Measurements from ENCODE around the gene ZNRD2. TPM values are rescaled to one million over a fixed set of nuclear protein-coding genes. Genes with fewer than 3 reads are reported as not detected.

The ZNRD2 gene
- total RNA-seq, 4 donors from 2014 or later = 41.1 to 56.1 (median 50.1) TPM

DNA sequence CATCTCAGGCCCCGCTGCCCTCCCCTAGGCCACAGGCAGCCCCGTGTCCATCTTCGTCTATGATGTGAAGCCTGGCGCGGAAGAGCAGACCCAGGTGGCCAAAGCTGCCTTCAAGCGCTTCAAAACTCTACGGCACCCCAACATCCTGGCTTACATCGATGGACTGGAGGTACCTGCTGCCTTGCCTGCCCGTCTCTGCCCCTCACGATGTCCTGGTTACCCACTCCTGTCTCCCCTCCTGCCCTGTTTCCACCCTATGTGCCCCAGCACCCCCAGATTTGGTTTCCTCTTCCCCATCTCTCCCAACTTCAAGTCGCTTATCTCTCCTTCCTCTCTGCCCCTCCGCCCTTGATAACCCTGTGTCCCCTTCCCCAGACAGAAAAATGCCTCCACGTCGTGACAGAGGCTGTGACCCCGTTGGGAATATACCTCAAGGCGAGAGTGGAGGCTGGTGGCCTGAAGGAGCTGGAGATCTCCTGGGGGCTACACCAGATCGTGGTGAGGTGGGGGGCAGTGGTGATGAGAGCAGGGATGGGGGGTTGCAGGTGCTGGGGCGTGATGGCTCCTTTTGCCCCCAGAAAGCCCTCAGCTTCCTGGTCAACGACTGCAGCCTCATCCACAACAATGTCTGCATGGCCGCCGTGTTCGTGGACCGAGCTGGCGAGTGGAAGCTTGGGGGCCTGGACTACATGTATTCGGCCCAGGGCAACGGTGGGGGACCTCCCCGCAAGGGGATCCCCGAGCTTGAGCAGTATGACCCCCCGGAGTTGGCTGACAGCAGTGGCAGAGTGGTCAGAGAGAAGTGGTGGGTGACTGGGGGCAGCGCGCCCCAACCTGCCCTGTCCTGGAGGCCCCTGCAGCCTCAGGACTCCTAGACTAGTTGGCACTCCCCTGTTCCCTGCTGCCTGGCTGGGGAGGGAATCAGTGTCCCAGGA lies 44.5 kb upstream of the ZNRD2 start:
- TF ChIP-seq, protein P1, sequence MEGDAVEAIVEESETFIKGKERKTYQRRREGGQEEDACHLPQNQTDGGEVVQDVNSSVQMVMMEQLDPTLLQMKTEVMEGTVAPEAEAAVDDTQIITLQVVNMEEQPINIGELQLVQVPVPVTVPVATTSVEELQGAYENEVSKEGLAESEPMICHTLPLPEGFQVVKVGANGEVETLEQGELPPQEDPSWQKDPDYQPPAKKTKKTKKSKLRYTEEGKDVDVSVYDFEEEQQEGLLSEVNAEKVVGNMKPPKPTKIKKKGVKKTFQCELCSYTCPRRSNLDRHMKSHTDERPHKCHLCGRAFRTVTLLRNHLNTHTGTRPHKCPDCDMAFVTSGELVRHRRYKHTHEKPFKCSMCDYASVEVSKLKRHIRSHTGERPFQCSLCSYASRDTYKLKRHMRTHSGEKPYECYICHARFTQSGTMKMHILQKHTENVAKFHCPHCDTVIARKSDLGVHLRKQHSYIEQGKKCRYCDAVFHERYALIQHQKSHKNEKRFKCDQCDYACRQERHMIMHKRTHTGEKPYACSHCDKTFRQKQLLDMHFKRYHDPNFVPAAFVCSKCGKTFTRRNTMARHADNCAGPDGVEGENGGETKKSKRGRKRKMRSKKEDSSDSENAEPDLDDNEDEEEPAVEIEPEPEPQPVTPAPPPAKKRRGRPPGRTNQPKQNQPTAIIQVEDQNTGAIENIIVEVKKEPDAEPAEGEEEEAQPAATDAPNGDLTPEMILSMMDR (IDR thresholded peaks at IDR 0.05) = no peak
- DNase-seq (ENCODE audit: low spot score) = no peak
- ATAC-seq (ENCODE audit: low FRiP score) = peak; percentile 1

DNA sequence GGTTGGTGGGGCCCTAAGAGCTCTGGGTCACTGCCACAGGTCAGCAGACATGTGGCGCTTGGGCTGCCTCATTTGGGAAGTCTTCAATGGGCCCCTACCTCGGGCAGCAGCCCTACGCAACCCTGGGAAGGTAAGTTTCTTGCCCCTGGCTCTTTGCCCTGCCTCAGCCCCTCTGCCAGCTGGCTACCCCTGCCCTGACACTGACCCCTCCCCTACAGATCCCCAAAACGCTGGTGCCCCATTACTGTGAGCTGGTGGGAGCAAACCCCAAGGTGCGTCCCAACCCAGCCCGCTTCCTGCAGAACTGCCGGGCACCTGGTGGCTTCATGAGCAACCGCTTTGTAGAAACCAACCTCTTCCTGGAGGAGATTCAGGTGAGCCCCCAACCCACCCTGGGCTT lies 43.5 kb upstream of the ZNRD2 start:
- DNase-seq (ENCODE audit: low spot score) = no peak
- TF ChIP-seq, protein P1 (IDR thresholded peaks at IDR 0.05) = no peak
- no peak for ATAC-seq (ENCODE audit: low FRiP score)

DNA sequence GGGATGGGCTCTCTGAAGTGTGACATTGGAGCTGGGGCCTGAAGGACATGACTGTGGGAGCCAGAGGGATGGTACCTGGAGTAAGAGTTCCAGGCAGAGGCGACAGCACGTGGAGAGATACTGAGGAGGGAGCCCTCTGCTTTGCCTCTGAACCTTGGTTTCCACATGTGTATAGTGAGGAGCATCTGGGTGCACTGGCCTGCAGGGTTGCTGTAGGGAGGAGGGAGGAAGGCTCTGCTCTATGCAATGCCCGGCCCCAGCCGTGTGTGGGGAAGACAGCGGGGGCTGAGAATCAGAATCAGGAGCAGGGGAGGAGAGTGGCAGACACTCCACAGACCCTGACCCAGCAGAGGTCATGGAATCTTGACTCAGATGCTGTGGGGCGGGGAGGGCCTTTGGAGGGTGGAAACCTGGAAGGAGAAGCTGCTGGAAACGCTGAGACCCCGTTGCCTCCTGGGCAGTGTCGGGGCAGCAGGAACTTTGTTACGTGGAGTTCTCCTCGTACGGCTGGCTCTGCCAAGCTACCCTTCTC lies 41.4 kb upstream of the ZNRD2 start:
- DNase-seq (ENCODE audit: low spot score) = no peak
- TF ChIP-seq, protein P1 (IDR thresholded peaks at IDR 0.05) = no peak

DNA sequence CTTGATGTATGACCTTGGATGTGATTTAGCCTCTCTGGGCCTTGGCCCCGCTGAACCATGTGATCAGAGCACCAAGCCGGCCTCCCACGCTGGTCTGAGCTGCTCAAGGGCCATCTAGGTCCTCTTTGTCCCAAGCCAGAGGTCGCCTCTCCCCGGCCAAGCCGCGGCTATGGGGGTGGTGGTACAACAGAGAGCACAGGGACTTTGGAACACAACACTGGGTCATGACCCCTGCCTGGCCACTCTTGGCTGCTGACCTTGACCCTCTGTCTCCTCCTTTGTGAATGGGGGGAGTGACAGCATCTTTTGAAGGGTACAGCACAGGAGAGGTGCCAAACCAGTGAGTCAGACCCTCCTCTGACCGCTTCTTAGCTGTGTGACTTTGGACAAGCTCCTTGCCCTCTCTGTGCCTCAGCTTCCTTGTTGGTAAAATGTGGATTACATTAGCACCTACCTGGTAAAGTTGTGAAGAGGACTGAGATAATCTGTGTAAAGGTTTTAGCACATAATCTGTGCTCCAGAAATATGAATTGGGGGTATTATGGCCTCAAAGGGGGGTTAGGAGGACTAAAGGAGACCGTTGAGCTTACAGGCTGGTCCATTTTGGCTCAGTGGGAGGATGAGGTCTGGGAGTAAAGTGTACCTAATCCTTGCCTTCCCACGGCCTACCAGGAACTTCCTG lies 40.7 kb upstream of the ZNRD2 start:
- no peak for DNase-seq (ENCODE audit: low spot score)
- TF ChIP-seq, protein P1 (IDR thresholded peaks at IDR 0.05) = no peak
- no peak for ATAC-seq (ENCODE audit: low FRiP score)

More for the DNA sequence above, 41.4 kb upstream of the ZNRD2 start:
- ATAC-seq (ENCODE audit: low FRiP score) = no peak

DNA sequence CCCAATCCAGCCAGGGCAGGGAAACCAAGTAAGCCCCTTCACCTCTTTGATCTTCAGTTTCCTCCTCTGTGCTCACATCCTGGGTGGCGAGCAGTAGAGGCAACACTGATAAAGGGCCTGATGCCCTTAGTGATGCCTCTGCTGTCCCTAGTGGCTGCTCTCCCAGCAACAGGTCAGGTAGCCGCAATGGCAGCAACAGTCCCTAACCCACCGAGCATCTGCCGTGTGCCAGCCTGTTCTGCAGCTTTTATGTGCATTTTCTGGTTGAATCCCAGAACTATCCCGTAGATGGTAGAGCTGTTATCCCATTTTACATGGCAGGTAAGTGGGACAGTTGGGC lies 40.1 kb upstream of the ZNRD2 start:
- TF ChIP-seq, protein P1 (IDR thresholded peaks at IDR 0.05) = no peak
- no peak for ATAC-seq (ENCODE audit: low FRiP score)
- DNase-seq (ENCODE audit: low spot score) = no peak

DNA sequence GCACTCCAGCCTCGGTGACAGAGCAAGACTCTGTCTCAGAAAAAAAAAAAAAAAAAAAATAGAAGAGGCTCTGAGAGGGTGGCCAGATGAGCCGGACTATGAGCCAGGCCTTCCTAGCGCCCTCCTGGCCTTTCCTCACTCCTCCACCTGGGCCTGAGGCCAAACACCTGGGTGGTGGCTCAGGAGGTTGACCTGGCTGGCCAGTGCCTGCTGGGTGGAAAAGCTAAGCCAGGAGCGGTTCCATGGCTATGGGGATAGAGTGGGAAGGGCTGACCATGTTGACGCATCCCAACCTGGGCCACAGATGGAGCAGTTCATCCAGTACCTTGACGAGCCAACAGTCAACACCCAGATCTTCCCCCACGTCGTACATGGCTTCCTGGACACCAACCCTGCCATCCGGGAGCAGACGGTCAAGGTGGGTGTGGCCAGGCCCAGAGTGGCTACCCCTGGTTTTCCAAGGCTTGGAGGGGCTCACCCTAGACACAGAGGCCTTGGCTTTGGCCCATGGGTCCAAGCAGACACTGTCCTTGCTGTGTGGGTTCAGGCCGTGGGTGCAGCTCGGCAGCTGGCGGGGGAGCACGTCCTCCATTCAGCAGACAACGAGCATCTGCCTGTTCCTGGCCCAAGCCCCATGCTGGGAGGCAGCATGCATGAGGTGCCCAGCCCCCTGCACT lies 37.8 kb upstream of the ZNRD2 start:
- DNase-seq (ENCODE audit: low spot score) (no peak), ATAC-seq (ENCODE audit: low FRiP score) (no peak)
- TF ChIP-seq, protein P1 (IDR thresholded peaks at IDR 0.05) = no peak
